ENCODE data around the gene EPHA7. TPM values are rescaled to one million over a fixed set of nuclear protein-coding genes. Genes with fewer than 3 reads are reported as not detected.

Gene EPHA7
- total and polyA plus RNA-seq, 2 of the 13 experiments (the other 11 are each of a cell fraction or from before 2014, with no cell fraction given), result not detected

DNA sequence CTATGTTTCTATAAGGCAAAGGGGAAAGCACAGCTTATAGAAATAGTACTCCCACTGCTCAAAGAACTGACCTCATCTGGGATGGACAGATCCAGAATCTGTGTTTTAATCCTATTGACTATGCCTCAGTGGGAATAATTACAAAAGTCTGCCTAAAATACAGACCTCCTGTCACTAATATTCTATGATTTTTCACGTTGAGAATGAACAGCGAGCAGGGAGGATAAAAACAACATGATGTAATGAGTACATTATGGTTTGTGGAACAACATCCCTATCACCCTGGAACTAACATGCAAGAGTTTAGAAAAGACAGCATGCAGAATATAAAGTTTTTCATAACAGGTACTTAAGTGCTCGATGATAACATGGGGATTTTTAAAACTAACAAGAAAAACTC is 53.9 kb downstream of the EPHA7 start:
- POLR2A ChIA-PET, result no interaction called here
- 0% methylated on average over 3 of the region's 3 CpGs for WGBS (ENCODE audit: low lambda C conversion rate)
- no peak for FAIRE-seq
- CTCF ChIA-PET (ENCODE audit: low intra/inter-chr PET ratio, low total read pairs), result no interaction called here
- no peaks in the 10 kb centered on the region for H4K20me1 ChIP-seq (ENCODE audit: insufficient read depth, low read length)
- no peaks in the 10 kb centered on the region for H3K4me1 ChIP-seq (ENCODE audit: insufficient read depth, low read length)
- ATAC-seq, result no peak
- H3K27ac ChIP-seq (ENCODE audit: extremely low read length, insufficient read depth, low read length), result no peak overlapping the region
- TF ChIP-seq WIZ (CRISPR knock-in tag; IDR thresholded peaks at IDR 0.05) (no peak), SRY (CRISPR knock-in tag; IDR thresholded peaks at IDR 0.05) (no peak), RARA (CRISPR knock-in tag; IDR thresholded peaks at IDR 0.05) (no peak), DPF2 (CRISPR knock-in tag; IDR thresholded peaks at IDR 0.05; ENCODE audit: borderline replicate concordance, low read depth) (no peak), ZNF451 (CRISPR knock-in tag; IDR thresholded peaks at IDR 0.05) (no peak), NR2F1 (CRISPR knock-in tag; IDR thresholded peaks at IDR 0.05) (no peak), ZNF101 (CRISPR knock-in tag; IDR thresholded peaks at IDR 0.05; ENCODE audit: borderline replicate concordance, low read depth) (no peak), ADNP (CRISPR knock-in tag; IDR thresholded peaks at IDR 0.05) (no peak), NFRKB (IDR thresholded peaks at IDR 0.05) (no peak), KLF9 (CRISPR knock-in tag; IDR thresholded peaks at IDR 0.05; ENCODE audit: low read depth) (no peak), ZSCAN22 (CRISPR knock-in tag; IDR thresholded peaks at IDR 0.05) (no peak)
- TF ChIP-seq, protein P1, sequence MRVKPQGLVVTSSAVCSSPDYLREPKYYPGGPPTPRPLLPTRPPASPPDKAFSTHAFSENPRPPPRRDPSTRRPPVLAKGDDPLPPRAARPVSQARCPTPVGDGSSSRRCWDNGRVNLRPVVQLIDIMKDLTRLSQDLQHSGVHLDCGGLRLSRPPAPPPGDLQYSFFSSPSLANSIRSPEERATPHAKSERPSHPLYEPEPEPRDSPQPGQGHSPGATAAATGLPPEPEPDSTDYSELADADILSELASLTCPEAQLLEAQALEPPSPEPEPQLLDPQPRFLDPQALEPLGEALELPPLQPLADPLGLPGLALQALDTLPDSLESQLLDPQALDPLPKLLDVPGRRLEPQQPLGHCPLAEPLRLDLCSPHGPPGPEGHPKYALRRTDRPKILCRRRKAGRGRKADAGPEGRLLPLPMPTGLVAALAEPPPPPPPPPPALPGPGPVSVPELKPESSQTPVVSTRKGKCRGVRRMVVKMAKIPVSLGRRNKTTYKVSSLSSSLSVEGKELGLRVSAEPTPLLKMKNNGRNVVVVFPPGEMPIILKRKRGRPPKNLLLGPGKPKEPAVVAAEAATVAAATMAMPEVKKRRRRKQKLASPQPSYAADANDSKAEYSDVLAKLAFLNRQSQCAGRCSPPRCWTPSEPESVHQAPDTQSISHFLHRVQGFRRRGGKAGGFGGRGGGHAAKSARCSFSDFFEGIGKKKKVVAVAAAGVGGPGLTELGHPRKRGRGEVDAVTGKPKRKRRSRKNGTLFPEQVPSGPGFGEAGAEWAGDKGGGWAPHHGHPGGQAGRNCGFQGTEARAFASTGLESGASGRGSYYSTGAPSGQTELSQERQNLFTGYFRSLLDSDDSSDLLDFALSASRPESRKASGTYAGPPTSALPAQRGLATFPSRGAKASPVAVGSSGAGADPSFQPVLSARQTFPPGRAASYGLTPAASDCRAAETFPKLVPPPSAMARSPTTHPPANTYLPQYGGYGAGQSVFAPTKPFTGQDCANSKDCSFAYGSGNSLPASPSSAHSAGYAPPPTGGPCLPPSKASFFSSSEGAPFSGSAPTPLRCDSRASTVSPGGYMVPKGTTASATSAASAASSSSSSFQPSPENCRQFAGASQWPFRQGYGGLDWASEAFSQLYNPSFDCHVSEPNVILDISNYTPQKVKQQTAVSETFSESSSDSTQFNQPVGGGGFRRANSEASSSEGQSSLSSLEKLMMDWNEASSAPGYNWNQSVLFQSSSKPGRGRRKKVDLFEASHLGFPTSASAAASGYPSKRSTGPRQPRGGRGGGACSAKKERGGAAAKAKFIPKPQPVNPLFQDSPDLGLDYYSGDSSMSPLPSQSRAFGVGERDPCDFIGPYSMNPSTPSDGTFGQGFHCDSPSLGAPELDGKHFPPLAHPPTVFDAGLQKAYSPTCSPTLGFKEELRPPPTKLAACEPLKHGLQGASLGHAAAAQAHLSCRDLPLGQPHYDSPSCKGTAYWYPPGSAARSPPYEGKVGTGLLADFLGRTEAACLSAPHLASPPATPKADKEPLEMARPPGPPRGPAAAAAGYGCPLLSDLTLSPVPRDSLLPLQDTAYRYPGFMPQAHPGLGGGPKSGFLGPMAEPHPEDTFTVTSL (CRISPR knock-in tag; IDR thresholded peaks at IDR 0.05; ENCODE audit: borderline replicate concordance), result no peak
- TF ChIP-seq, protein P2, sequence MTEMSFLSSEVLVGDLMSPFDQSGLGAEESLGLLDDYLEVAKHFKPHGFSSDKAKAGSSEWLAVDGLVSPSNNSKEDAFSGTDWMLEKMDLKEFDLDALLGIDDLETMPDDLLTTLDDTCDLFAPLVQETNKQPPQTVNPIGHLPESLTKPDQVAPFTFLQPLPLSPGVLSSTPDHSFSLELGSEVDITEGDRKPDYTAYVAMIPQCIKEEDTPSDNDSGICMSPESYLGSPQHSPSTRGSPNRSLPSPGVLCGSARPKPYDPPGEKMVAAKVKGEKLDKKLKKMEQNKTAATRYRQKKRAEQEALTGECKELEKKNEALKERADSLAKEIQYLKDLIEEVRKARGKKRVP (CRISPR knock-in tag; IDR thresholded peaks at IDR 0.05), result no peak
- H3K27me3 ChIP-seq (ENCODE audit: control insufficient read depth in 1 of 2, insufficient read depth in 2 of 2, low read length in 2 of 2), result no peaks in the 10 kb centered on the region; a peak in 1 of 5 replicates
- H3K36me3 ChIP-seq (replicated peaks in 1 of 2; ENCODE audit: control insufficient read depth in 1 of 2, insufficient read depth in 2 of 2, low read length in 2 of 2), result no peaks in the 10 kb centered on the region
- no peak overlapping the region for H2AFZ ChIP-seq (ENCODE audit: low read length)
- H3K9me3 ChIP-seq (ENCODE audit: low read length), result no peaks in the 10 kb centered on the region
- H3K79me2 ChIP-seq (ENCODE audit: insufficient read depth, low read length), result no peaks in the 10 kb centered on the region
- no peak overlapping the region for H3K4me2 ChIP-seq (ENCODE audit: low read depth, low read length)
- intact Hi-C loops (cut with micrococcal nuclease; ENCODE audit: unreplicated experiment), result no loop called here
- no TSS peak for BruUV-seq (replicated peaks)
- no peak overlapping the region for H3K9ac ChIP-seq (ENCODE audit: insufficient read depth, low read depth, low read length)
- no peak for DNase-seq (ENCODE audit: low spot score)
- no peak overlapping the region for H3K4me3 ChIP-seq (replicated peaks in 1 of 3; ENCODE audit: insufficient read depth in 1 of 3, low read depth in 2 of 3, low read length in 3 of 3)
- in situ Hi-C loops (cut with HindIII; ENCODE audit: extremely low pct_ligation_motif_present, low pct_unique_long_range_greater_than_20kb), result no loop called here
